Posterior cingulate gyrus (tissue), 11 donors: Measurements from ENCODE around the gene GPN2.
"Not testable (repeated sequence)": the region's sequence is repeated elsewhere in the genome, so short reads cannot be mapped to it uniquely, and the experiment has no call there.

Source experiments
- DNase-seq, 10 donors: peaks; one replicate each; pipeline versions ENCODE4 v3.0.0 to v3.0.0-alpha.2; 2020 to 2021; ENCODE audit warnings: mixed read lengths in 3 of 10
- intact Hi-C: fragments of 100-400 bp; cut with DNase I; formaldehyde crosslinking; loops from one replicate; pipeline ENCODE4 v1.15.1; 2023

The GPN2 gene

DNA sequence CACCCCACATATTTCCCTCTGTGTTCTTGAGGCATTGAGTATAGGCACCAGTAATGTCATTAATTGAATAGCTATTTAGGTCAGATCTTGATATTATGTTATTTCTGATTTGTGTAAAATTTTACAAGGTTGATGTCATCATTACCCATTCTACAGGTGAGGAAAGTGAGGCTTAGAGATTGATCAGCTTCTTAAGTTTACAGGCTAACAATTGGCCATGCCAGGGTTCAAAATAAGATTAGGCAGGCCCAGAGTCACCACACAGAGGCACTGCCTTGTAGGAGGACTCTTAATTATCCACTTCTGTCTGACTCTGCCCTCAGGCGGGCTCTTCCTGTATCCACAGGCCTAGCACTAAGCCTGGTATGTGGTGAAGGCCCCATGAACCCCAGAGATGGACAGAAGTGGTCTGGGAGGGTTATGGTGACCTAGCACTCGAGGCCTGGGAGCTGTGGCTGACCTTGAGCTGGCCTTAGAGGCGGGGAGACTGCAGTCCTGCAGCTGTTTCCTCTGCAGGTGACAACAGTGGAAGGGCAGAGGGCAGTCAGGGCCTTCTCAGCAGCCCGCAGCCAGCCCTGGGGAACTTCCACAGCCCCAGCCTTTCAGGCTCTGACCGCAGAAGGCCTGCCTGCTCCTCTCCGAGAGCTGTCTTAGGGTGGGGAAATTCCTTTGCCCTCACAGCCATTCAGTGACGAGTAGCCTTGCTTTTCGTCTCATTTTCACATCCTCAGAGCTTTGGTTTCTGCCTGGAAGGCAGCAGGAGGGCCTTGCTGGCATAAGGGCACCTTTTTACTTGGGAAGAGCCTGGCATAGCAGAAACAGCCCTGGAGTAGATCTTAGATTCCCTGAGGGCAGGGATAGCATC is 51.4 kb downstream of the GPN2 start:
- DNase-seq, result peak in 1 of 10 donors; percentile 27

DNA sequence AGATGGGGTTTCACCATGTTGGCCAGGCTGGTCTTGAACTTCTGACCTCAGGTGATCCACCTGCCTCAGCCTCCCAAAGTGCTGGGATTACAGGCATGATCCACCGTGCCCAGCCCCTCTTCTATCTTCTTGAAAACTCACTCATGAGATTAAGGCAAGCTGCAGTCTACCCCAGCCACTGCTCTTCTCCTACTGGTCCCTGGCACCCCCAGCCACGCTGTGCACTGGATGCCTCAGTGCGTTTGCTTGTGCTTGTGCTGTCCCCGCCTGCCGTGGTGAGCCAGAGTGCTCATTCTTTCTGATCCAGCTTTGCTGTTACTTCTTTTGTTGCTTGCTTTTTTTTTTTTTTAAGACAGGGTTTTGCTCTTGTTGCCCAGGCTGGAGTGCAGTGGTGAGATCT is 52.4 kb downstream of the GPN2 start:
- peak in 1 of 10 donors; percentile 61 for DNase-seq
- intact Hi-C loops, result not testable (repeated sequence)

More for the DNA sequence above, 51.4 kb downstream of the GPN2 start:
- intact Hi-C loops, result no loop called here

DNA sequence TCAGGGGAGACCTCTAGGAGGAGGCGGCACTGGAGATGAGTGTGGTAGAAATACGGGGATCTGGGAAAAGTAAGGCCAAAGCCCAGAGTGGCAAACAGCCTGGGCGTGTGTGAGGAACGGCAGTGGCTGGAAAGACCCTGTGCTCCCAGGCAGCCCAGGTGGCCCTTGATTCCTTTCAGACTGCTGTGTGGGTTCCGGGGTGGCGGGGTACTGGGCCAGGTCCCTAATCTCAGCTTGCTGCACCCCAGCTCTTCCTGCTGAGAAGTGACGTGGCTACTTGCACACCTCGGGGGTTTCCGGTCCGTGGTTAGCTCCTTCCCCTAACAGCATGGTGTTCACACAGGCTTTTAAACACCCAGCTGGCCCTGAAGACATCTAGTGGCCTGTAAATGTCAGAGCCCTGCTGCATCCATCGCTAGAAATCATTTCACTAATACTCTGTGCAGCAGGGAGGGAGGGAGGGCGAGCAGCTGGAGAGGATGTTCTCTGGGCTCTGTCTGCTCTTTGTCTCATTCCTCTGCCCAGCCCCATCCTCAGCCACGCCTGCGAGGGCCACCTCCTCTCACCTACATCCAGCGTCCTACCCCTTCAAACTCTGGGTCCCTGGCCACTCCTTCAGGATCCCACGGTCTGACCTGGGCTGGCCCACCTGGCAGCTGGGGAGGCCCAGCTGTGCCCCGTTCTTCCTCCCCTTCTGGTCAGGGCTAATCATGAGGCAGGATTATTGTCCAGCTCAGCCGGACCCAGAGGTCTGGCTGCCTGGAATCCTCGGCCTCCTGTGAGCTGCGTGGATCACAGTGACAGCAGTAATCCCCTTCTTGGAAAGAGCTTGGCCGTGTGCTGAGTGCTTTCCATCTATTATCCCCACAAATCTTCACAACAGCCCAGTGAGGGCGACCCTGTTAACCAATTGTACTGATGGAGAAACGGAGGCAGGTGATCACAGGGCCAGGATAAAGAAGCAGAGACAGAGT is 56.4 kb downstream of the GPN2 start:
- peak in 3 of 10 donors; percentile 51 to 68 (median 64) for DNase-seq
- intact Hi-C loops, result no loop called here

DNA sequence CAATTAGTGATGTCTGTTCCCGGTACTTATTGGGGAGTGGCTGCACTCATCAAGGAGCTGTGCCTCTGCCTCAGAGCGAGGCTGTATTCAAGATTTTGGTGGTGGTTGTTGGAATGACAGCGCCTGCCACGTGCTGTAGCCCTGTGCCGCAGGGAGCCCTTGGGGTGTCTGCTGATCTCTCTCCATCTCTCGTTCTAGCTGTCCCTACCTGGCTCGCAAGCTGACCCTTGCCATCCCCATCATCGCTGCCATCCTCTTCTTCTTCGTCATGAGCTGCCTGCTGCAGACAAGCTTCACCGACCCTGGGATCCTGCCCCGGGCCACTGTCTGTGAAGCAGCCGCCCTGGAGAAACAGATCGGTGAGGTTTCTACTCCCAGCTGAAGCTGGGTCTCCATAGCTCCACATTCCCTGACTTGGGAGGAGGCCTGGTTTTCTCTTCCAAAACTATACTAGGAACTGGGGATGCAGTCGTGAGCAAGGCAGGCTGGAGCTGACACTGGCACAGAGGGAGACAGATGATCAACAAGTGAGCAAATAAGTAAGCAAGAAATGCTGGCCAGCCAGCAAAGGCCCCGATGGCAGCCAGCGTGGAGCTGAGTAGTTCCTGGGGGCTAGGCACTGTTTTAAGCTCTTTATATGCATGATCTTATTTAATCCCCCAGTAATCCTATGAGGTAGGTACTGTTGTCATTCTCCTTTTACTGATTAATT is 57.7 kb downstream of the GPN2 start:
- intact Hi-C loops, result no loop called here
- DNase-seq, result peak in 2 of 10 donors; percentile 44 to 79

DNA sequence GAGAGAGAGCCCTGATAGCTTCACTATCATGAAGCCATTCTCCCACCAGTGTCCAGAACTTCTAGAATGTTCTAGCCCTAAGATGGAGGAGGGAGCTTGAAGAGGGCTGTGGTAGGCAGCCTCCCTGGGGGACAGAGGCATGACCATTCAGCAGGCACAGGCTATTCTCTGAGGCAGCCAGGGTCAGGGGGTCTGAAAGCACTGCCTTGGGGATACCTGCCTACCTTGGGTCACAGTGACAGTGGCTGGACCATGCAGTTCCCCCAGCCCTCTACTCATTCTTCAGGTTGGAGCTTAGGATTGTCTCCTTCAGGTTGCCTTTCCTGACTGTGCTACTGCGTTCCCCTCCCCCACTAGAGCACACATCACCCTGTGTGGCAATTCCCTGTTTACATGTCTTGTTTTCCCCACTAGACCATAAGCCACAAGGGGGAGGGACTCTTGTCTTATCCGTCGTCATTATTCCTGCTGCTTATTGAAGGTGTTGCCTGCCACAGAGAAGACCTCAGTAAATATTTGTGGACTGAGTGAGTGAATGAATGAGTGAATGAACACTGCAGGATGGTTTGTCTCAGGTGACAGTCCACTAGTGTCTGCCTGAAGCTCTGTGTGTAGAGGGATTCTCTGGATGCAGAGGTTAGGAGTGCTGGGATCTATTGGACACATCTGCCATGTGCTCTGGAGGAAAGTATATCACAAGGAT is 58.4 kb downstream of the GPN2 start:
- intact Hi-C loops, result no loop called here

DNA sequence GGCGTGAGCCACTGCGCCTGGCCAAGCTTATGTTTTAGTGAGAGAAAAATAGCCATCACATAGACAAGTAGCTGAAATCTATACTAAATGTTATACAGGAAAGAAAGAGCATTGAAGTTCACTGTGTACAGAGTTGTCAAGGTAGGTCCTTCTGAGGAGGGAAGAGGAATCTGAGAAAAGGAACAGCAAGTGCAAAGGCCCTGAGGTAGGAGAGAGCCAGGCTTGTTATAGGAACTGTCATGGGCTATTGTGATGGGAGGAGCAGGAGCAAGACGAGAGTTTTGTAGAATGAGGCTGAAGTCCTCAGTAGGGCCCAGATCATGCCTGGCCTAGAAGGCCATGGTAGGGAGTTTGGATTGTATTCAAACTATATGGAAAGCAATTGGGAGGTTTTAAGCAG is 59.0 kb downstream of the GPN2 start:
- no peak for DNase-seq
- intact Hi-C loops, result no loop called here

More for the DNA sequence above, 58.4 kb downstream of the GPN2 start:
- peak in 1 of 10 donors; percentile 28 for DNase-seq

DNA sequence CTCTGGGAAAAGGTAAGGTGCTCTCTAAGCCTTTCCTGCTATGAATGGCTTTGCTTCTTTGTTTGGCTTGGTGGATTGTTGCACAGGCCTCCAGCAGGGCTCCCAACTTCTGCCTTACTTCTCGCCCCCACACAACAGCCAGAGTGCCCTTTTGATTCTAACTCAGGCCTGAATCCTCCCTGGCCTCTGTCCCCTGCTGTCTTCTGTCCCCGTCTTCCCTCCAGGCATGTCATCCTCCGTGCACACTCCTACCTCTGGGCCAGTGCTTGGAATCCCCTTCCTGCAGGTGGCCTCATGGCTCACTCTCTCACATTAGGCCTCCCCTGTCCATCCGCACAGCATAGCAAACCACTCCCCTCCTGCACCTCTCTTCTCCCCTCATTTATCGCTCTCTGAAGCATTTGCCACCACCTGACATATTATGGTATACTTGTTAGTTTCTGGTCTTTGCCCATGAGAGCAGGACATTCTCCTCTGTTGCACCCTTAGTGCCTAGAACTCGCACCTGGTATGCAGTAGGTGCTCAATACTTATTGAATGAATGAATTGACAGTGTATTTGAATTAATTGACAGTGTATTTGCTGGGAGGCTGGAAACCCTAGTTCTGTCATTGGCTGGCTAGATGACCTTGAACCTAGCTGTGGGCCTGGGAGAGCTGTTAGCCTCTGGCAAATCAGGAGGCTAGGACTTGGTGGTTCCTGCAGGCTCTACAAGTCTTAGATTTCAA is 60.7 kb downstream of the GPN2 start:
- peak in 2 of 10 donors; percentile 33 to 67 for DNase-seq
- intact Hi-C loops, result no loop called here

DNA sequence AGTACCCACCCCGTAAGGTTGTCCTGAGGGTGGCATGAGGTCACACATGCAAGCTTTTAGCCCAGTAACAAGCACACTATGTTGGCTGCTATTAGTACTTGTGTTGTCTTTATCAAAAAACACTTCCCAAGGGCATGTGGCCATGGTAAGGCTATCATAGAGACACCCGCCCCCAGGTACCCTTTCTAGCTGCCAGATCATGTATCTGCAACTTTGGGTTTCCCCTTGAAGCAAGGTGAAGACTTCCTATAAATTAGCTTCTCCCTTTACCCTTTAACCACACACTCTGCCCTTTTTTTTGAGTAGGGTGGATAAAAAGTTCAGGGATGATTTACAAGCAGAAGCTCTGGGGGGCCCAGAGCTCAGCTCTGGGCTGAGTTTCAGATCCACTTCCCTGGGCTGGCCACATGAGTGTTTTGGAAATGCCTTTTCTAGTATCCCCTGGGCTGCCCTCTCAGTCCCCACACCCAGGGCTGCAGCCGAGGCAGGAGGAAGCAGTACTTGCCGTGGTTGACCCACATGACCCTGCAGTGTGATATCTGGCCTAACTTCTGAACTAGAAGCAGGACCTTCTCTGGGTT is 61.6 kb downstream of the GPN2 start:
- DNase-seq, result peak in 2 of 10 donors; percentile 52 to 82
- intact Hi-C loops, result no loop called here

DNA sequence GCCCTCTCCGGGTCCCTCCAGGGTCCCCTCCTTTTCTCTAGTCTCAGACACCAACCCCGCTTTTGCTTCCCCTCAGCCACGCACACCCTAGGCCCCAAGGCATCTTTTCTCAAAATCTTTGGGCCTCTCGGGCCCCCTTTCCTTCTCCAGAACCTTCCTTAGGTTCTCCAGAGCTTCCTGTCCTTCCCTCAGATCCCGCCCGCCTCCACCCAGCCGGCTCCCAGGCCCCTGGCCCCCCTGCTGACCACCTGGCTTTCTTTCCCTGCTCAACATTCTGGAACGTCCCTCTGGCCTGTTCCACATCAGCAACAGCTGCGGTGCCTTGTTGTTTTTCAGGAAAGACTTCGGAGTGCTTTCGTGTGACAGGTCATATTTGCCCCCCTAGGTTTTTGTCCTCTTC is 62.4 kb downstream of the GPN2 start:
- intact Hi-C loops, result no loop called here
- DNase-seq, result peak in 2 of 10 donors; percentile 39 to 77

DNA sequence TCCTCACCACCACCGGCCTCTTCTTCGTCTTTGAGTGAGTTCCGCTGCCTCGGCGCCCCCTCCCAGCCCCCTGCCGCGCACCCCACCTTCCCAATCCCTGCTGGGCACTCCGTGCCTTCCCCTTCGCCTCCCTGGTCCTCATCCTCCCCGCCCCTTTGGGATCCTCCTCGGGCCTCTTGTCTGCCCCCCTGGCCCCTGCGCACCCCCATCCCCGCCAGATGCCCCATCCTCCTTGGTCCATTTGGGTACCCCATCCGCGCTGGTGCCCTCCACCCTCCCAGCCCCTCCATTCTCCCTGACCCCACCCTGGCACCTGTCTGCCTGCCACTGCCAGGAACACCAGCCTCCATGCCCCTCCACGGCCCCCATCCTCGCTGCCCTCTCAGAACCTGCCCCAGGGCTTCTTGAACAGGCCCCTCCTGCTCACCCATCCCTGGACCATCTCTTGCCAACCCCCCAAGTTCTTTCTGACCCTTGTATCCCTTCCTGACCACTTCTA is 62.9 kb downstream of the GPN2 start:
- peak in 1 of 10 donors; percentile 17 for DNase-seq

DNA sequence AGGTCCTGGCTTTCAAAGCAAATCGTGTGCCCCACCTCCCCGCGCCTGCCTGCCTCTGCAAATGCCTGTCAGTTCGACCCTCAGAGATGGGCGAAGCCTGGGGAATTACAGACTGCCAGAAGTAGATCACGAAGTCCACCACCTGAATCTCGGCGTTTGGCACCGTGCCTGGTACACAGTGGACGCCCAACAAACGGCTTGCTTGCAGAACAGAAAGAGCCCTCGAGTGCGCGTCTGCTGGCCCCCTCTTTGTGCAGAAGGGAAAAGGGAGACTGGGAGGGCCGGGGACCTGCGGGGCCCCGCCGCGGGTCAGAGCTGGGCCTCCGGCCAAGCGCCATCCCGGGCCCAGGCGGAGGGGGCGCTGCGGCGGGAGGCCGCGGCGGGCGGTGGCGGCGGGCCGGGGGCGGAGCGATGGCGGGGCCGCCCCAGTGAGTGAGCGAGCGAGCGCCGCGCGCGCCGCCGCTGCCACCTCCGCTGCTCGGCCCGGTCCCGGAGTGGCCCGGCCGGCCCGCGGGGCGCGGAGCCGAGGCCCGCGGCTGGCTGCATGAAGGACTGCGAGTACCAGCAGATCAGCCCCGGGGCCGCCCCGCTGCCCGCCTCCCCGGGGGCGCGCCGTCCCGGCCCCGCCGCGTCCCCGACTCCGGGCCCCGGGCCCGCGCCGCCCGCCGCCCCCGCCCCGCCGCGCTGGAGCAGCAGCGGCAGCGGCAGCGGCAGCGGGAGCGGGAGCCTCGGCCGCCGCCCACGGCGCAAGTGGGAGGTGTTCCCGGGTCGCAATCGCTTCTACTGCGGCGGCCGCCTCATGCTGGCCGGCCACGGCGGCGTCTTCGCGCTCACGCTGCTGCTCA is 63.6 kb downstream of the GPN2 start, which contains the start of gene ZDHHC18:
Gene ZDHHC18, plus strand, starts transcription at position 428 of the 845 bp plus-strand sequence. Its CDS starts 117 bp downstream, at position 545.
- DNase-seq, result peak; percentile 40 to 95 (median 55)
- intact Hi-C loops, result no loop called here

More for the DNA sequence above, 62.9 kb downstream of the GPN2 start:
- intact Hi-C loops, result no loop called here
